DND-41 (cell line): Measurements from ENCODE around the gene SPTAN1.

Experiments used
- EZH2 ChIP-seq: IDR thresholded peaks from 3 replicates; pipeline ENCODE4 v1.6.1; 2012; ENCODE audit warnings: borderline replicate concordance, low read depth, mild to moderate bottlenecking, moderate library complexity, low read length, inconsistent platforms; ENCODE audit not compliant: severe bottlenecking
- TF ChIP-seq, protein P1 (sequence below): IDR thresholded peaks from 2 replicates; pipeline ENCODE4 v1.5.1; 2012; ENCODE audit warnings: borderline replicate concordance, low read length, moderate library complexity, mild to moderate bottlenecking; ENCODE audit not compliant: poor library complexity, severe bottlenecking; ENCODE audit errors: extremely low read depth

DNA sequence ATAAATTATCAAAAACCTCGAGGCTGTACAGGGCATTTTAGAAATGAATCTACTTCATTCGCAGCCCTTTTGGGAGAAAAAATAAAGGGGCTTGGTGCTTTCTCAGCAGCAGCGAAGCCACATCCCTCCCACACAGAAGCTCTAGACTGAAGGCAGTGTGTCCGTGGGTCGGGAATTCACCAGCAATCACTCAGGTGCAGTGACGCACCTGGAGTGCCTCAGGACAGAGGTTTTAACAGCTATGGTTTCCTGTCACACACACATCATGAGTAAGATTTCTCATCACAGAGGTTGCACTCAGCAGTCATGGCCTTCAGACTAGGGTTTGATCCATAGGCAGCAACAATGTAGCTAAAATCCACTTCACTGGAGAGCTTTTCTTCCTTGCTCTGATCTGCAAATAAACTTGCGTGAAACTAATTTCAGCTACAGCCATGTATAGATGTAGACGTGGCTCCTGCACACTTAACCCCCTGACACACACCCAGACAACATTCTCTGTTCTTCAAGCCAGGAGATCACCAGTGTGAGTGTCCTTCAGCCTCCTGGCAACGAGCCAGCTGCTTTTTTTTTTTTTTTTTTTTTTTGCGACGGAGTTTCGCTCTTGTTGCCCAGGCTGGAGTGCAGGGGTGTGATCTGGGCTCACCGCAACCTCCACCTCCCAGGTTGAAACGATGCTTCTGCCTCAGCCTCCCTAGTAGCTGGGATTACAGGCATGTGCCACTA, 69.5 kb downstream of the SPTAN1 start:
- TF ChIP-seq, protein P1, sequence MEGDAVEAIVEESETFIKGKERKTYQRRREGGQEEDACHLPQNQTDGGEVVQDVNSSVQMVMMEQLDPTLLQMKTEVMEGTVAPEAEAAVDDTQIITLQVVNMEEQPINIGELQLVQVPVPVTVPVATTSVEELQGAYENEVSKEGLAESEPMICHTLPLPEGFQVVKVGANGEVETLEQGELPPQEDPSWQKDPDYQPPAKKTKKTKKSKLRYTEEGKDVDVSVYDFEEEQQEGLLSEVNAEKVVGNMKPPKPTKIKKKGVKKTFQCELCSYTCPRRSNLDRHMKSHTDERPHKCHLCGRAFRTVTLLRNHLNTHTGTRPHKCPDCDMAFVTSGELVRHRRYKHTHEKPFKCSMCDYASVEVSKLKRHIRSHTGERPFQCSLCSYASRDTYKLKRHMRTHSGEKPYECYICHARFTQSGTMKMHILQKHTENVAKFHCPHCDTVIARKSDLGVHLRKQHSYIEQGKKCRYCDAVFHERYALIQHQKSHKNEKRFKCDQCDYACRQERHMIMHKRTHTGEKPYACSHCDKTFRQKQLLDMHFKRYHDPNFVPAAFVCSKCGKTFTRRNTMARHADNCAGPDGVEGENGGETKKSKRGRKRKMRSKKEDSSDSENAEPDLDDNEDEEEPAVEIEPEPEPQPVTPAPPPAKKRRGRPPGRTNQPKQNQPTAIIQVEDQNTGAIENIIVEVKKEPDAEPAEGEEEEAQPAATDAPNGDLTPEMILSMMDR: no peak
- no peak for TF ChIP-seq EZH2
